Measurements from ENCODE around the gene SELENOS. TPM values are rescaled to one million over a fixed set of nuclear protein-coding genes. Genes with fewer than 3 reads are reported as not detected.

The SELENOS gene
- total RNA-seq, 2 experiments from 2014 or later = 30.9 to 31.7 TPM

DNA sequence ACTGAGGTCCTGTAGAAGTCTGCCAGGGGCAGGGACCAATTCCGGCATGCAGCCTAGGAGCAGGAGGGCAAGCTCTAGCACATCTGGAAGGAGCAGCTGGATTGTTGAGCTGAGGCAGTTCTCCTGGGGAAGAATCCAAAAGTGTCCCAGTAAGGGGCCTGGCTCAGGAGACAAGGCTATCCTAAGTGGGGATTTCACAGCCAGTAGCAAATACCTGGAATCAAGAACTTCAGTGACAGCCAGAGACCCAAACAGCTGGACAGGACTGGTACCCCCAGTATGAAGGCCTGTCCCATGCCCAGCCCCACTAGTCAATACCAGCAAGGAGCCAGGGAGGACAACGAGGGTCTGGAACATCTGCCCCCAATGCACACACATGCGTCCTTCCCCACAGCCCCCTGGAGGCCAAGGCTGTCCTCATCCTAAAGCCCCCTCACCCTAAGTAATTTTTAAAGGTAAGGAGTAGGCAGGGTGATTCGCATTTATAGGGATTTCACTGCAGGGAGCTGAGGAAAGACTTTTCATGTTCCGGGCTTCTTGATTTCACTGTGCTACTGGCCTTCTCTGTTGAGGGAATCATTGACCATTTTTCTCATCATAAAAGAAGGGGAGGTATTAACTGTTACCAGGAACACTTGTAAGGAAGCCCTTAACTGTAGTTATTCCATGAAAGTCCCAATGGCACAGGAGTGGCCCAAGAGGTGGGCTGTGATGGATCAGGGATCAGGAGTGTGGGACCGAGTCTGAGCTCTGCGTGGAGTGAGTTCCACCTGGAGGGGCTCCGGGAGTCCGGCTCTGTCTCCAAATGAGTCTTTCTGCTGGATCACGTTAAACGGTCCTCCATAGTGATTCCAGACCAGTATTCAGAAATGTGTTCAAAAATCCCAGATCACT lies 22.9 kb downstream of the SELENOS start:
- peaks cover 31% of the 10 kb centered on the region for H3K4me1 Mint-ChIP-seq (ENCODE audit: low read depth)
- no peaks in the 10 kb centered on the region for H3K9me3 Mint-ChIP-seq
- ChIA-PET CTCF (interaction anchor here (1.1 to 7.3 kb wide), 4 partner anchors 8 to 246 kb away, joined by 4 to 123 read pairs (median 66); no protein-coding TSS in a partner anchor), POLR2A (no interaction called here)
- no peak for DNase-seq
- intact Hi-C loops (cut with micrococcal nuclease) = loop anchor here (5.0 kb wide), 1 partner anchor 337 kb away; the partner anchor contains the start of gene LRRK1
- peaks cover 1% of the 10 kb centered on the region for H3K27me3 Mint-ChIP-seq
- H3K36me3 Mint-ChIP-seq = peaks cover 8% of the 10 kb centered on the region
- no peak overlapping the region for H3K4me3 Mint-ChIP-seq
- no peak overlapping the region for H3K27ac Mint-ChIP-seq

DNA sequence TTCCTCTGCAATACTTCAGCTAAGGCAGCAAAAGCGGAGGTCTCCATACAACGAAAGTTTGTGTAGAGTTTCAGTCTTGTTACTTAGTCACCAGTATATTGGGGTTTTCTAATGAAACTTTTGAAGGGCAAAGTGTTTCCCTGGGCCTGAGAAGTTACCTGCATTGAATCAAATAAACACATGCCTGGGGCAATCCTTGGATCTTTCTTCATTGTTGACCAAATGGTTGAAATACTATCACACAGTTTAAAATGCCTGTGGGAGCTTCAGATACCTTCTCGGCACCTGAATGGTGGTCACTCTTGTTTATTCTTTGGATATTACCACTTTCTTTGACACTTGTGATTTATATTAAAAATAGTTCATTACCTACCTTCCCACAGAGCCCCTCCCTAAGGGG lies 24.4 kb downstream of the SELENOS start:
- peak overlapping the region; percentile 86 for H3K27ac Mint-ChIP-seq
- H3K4me1 Mint-ChIP-seq (ENCODE audit: low read depth) = peaks cover 44% of the 10 kb centered on the region
- intact Hi-C loops (cut with micrococcal nuclease) = no loop called here
- no peaks in the 10 kb centered on the region for H3K9me3 Mint-ChIP-seq
- ChIA-PET POLR2A (interaction anchor here (1.5 to 1.9 kb wide), 3 partner anchors 13 to 65 kb away, joined by 4 to 16 read pairs (median 5); no protein-coding TSS in a partner anchor), CTCF (interaction anchor here (0.8 to 7.3 kb wide), 6 partner anchors 36 to 237 kb away, joined by 3 to 97 read pairs (median 6); no protein-coding TSS in a partner anchor)
- no peak for DNase-seq
- H3K36me3 Mint-ChIP-seq = peaks cover 11% of the 10 kb centered on the region
- H3K4me3 Mint-ChIP-seq = peak overlapping the region; percentile 89
- no peaks in the 10 kb centered on the region for H3K27me3 Mint-ChIP-seq

- Mint-ChIP-seq H3K4me1 (ENCODE audit: low read depth) (peaks cover 51% of the 10 kb centered on the region), H3K27ac (peak within 1 kb of the TSS; percentile 86), H3K4me3 (peak within 1 kb of the TSS; percentile 91), H3K27me3 (no peaks in the 10 kb centered on the region), H3K9me3 (no peaks in the 10 kb centered on the region), H3K36me3 (peaks cover 11% of the 10 kb centered on the region)
- intact Hi-C loops (cut with micrococcal nuclease) = loop anchor here (2.0 kb wide), 1 partner anchor 91 kb away; no protein-coding TSS in a partner anchor
- DNase-seq = peak; percentile 91
- POLR2A ChIA-PET = interaction anchor here (0.6 to 1.9 kb wide), 12 partner anchors 12 to 408 kb away, joined by 3 to 16 read pairs (median 4); partner anchors contain the start of gene SNRPA1
- CTCF ChIA-PET = interaction anchor here (0.7 to 7.3 kb wide), 13 partner anchors 37 to 317 kb away, joined by 3 to 97 read pairs (median 3); no protein-coding TSS in a partner anchor
These were observed 25.2 kb downstream of the SELENOS start, which contains the start of gene CHSY1 for GRCh38 chr15:101251830-101252820. Gene CHSY1 (minus strand): TSS chr15:101252048. CDS start chr15:101251456, 592 bp downstream.

GRCh38 chr15:101250873-101251829 lies 26.1 kb downstream of the SELENOS start:
- Mint-ChIP-seq H3K27me3 (no peaks in the 10 kb centered on the region), H3K27ac (peak overlapping the region; percentile 86), H3K4me1 (ENCODE audit: low read depth) (peaks cover 61% of the 10 kb centered on the region), H3K9me3 (no peaks in the 10 kb centered on the region), H3K36me3 (peaks cover 11% of the 10 kb centered on the region), H3K4me3 (peak overlapping the region; percentile 91)
- POLR2A ChIA-PET = interaction anchor here (0.6 to 1.9 kb wide), 12 partner anchors 11 to 124 kb away, joined by 3 to 16 read pairs (median 5); partner anchors contain the start of gene SNRPA1
- CTCF ChIA-PET = interaction anchor here (0.7 to 2.9 kb wide), 10 partner anchors 59 to 316 kb away, joined by 3 to 16 read pairs (median 4); no protein-coding TSS in a partner anchor
- intact Hi-C loops (cut with micrococcal nuclease) = loop anchor here (2.0 kb wide), 1 partner anchor 90 kb away; no protein-coding TSS in a partner anchor
- peak; percentile 31 for DNase-seq

GRCh38 chr15:101250341-101250831 lies 26.9 kb downstream of the SELENOS start:
- peak overlapping the region; percentile 86 for H3K27ac Mint-ChIP-seq
- no peaks in the 10 kb centered on the region for H3K9me3 Mint-ChIP-seq
- H3K27me3 Mint-ChIP-seq = no peaks in the 10 kb centered on the region
- ChIA-PET POLR2A (interaction anchor here (1.2 to 1.6 kb wide), 5 partner anchors 44 to 90 kb away, joined by 3 to 6 read pairs (median 5); partner anchors contain the start of gene SNRPA1), CTCF (interaction anchor here (0.5 to 2.9 kb wide), 5 partner anchors 10 to 242 kb away, joined by 3 to 16 read pairs (median 4); no protein-coding TSS in a partner anchor)
- H3K36me3 Mint-ChIP-seq = peaks cover 11% of the 10 kb centered on the region
- peak overlapping the region; percentile 91 for H3K4me3 Mint-ChIP-seq
- peaks cover 67% of the 10 kb centered on the region for H3K4me1 Mint-ChIP-seq (ENCODE audit: low read depth)
- DNase-seq = no peak
- intact Hi-C loops (cut with micrococcal nuclease) = loop anchor here (2.0 kb wide), 1 partner anchor 90 kb away; no protein-coding TSS in a partner anchor

DNA sequence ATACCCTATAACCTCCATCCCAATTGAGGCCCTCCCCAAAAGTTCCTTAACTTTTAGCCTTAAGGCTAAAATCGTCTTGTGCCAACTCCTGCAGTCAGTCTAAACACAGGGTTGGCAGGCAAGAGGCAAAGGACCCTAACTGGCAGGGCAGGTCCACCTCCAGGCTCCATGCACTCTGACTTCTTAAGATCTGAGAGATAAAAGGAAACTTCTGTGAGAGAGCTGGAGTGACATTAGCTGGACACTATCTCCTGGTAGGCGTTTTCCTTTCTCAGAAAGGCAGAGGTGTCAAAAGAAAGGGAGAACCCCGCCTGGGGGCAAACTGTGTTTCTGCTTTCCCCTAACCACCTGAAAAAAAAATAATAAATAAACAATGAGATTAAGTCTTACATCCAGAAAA lies 29.0 kb downstream of the SELENOS start:
- H3K27ac Mint-ChIP-seq = peak overlapping the region; percentile 30
- H3K9me3 Mint-ChIP-seq = no peaks in the 10 kb centered on the region
- H3K4me3 Mint-ChIP-seq = peak overlapping the region; percentile 28
- peaks cover 82% of the 10 kb centered on the region for H3K4me1 Mint-ChIP-seq (ENCODE audit: low read depth)
- CTCF ChIA-PET = interaction anchor here (0.9 to 2.9 kb wide), 6 partner anchors 10 to 239 kb away, joined by 3 to 16 read pairs (median 6); no protein-coding TSS in a partner anchor
- intact Hi-C loops (cut with micrococcal nuclease) = no loop called here
- H3K36me3 Mint-ChIP-seq = peaks cover 14% of the 10 kb centered on the region
- POLR2A ChIA-PET = interaction anchor here (0.6 to 6.5 kb wide), 3 partner anchors 43 to 170 kb away, joined by 6 to 44 read pairs (median 6); no protein-coding TSS in a partner anchor
- DNase-seq = no peak
- no peaks in the 10 kb centered on the region for H3K27me3 Mint-ChIP-seq

DNA sequence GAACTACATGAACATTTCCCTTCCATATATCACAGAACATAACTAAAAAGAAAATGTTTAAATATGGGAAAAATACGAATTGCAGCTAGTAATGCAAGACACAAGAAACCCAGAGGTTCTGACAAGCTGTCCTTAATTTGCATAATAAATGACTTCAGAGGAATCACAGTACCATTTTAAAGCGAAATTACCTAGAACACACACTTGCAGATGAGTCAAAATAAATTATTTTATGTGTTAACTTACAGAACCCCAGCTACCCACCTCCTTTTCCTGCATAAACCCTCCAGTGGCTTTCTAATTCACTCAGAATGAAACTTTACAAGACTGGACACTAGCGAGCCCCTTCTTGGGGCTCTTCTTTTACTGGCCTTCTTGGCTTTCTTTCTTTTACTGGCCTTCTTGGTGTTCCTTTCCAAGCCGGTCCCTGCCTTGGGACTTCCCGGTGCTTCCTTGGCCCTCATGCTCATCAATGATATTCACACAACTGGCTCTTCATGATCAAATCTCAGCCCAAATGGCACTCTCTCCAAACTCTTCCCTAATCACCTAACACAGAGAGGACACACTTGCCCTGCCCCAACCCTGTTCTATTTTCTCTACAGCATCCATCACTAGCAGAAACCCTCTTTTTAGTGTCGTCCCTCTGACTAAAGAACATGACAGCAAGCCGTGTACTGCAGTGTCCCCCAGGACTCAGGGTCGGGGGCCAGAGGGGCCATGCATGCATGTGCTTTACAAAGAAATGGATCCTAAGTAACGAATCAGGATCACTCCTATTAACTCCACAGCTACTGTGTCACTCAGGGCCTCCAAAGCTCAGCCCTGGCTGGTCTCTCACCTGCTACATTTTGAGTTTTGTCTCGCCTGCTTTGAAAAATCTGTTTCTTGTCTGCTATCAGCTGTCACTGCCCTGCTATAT lies 30.2 kb downstream of the SELENOS start:
- ChIA-PET CTCF (interaction anchor here (0.7 to 2.9 kb wide), 9 partner anchors 11 to 238 kb away, joined by 3 to 16 read pairs (median 5); no protein-coding TSS in a partner anchor), POLR2A (interaction anchor here (1.2 to 6.5 kb wide), 2 partner anchors 41 to 59 kb away, joined by 3 to 44 read pairs; no protein-coding TSS in a partner anchor)
- H3K27me3 Mint-ChIP-seq = no peaks in the 10 kb centered on the region
- H3K27ac Mint-ChIP-seq = peak overlapping the region; percentile 42
- peaks cover 83% of the 10 kb centered on the region for H3K4me1 Mint-ChIP-seq (ENCODE audit: low read depth)
- H3K4me3 Mint-ChIP-seq = peak overlapping the region; percentile 50
- H3K36me3 Mint-ChIP-seq = peaks cover 17% of the 10 kb centered on the region
- intact Hi-C loops (cut with micrococcal nuclease) = loop anchor here (1.0 to 2.0 kb wide), 2 partner anchors 41 to 120 kb away; no protein-coding TSS in a partner anchor
- no peak for DNase-seq
- H3K9me3 Mint-ChIP-seq = no peaks in the 10 kb centered on the region

GRCh38 chr15:101246391-101246790 lies 30.9 kb downstream of the SELENOS start:
- POLR2A ChIA-PET = interaction anchor here (0.7 to 6.5 kb wide), 2 partner anchors 32 to 41 kb away, joined by 3 to 44 read pairs; no protein-coding TSS in a partner anchor
- no peaks in the 10 kb centered on the region for H3K9me3 Mint-ChIP-seq
- intact Hi-C loops (cut with micrococcal nuclease) = loop anchor here (2.0 kb wide), 1 partner anchor 120 kb away; no protein-coding TSS in a partner anchor

More at GRCh38 chr15:101246391-101246790, 30.9 kb downstream of the SELENOS start:
- H3K27me3 Mint-ChIP-seq = no peaks in the 10 kb centered on the region
- H3K27ac Mint-ChIP-seq = peak overlapping the region; percentile 42
- CTCF ChIA-PET = interaction anchor here (0.6 to 4.5 kb wide), 6 partner anchors 11 to 237 kb away, joined by 4 to 16 read pairs (median 6); no protein-coding TSS in a partner anchor
- peaks cover 86% of the 10 kb centered on the region for H3K4me1 Mint-ChIP-seq (ENCODE audit: low read depth)
- peak overlapping the region; percentile 50 for H3K4me3 Mint-ChIP-seq
- DNase-seq = no peak
- peaks cover 19% of the 10 kb centered on the region for H3K36me3 Mint-ChIP-seq

Data from activated CD4-positive, alpha-beta memory T cell treated with anti-CD3 and anti-CD28 coated beads for 36 hours (primary cell).